NCI-H446 treated with DMSO at 0.1 percent for 48 hours (cell line): ENCODE data around the gene ATP8A1.
"Not testable (repeated sequence)": the region's sequence is repeated elsewhere in the genome, so short reads cannot be mapped to it uniquely, and the experiment has no call there.

Experiments
- DNase-seq: peaks from one replicate; lab custom pipeline; 2025; lab: John Stamatoyannopoulos, UW

Gene ATP8A1

DNA sequence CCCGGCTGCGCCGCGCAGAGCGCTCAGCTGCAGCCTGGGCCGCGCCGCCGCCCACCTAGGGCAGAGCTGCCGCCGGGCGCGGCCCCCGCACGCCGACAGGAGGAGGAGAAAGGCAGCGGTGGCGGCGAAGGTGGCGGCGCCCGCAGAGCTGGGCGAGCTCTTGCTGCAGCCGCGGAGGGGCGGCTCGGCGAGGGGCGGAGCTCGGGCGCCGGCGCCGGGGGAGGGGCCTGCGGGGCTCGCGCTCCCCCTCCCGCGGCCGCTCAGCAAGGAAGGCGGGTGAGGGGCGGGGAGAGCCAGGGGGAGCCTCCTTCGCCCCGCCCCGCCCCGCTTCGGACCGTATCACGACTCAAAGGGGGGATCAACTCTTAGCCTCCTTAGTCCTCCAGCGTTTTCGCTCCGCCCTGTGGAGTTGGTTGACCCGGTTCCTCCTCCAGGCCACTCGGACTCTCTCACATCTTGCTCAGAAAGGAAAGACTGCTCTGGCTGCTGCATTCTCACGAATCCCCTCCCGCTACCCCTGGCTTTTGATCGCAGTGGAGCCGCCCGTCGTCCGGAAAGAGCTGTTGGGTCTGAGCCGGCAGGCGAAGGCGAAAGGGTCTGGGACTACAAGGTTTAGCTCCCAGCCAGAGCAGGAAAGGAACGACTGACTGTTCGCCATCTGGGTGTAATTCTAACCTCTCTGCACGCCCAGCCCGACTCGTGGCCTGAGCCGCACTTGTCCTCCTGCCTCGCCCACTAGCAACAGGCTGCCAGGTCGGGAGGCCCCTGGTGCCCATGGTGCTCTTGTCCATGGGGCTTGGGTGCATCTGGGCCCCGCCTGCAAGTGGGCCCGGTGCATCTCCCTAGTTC lies at the start of gene ATP8A1:
TSS of gene ATP8A1 (minus strand) at position 162 of the 849 bp plus-strand sequence. CDS start 232 bp downstream, outside the sequence.
- DNase-seq: peak; percentile 71

DNA sequence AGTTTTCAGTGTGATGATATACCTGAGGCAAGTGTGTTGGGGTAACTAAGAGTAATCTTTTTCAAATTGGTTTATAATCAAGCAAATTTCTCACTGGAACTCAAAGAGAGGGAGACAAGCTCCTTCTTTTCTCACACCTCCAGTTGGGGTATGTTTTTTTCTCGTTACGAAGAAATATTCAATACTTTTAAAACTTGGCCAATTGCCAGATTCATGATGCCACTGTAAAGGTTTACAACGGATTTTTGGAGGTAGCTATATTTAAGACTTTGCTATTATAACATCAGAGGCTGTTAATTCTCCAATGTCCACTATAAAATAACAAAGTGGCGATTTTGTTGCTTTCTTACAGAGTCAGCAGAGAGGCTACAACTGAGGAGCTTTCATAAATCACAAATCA lies 49.2 kb upstream of the ATP8A1 start:
- no peak for DNase-seq

DNA sequence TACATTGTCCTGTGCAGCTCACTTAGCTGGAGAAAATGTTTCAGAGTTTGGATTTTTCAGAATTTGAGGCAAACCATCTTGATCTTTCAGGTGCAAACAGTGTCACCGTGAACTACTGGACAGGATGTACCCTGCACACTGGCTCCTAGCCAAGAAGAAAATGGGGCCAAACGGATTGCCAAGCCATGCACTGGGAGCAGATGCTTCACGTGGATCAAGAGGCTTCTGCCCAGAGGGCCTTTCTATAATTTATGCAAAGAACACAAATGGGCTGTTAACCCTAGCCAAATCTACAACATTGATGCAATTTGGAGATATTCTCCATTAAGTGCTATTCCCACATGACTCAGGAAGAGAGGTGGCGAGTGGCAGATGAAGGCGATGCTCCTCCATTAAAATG lies 46.9 kb upstream of the ATP8A1 start:
- no peak for DNase-seq

DNA sequence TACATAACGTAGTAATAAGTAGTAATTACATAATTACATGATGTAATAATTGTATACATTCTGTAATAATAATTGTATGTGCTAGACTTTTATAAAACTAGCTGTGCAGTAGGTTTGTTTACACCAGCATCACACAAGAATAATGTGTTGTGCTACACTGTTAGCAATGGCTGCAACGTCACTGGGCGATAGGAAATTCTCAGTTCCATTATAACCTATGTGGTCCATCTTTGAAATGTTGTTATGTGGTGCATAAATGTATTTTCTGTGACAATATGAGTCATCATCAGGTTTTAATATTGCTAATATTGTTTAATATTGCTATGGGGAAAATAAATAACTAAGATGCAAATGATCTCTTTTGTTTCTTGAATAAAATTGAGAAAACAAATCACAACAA lies 46.0 kb upstream of the ATP8A1 start:
- no peak for DNase-seq

DNA sequence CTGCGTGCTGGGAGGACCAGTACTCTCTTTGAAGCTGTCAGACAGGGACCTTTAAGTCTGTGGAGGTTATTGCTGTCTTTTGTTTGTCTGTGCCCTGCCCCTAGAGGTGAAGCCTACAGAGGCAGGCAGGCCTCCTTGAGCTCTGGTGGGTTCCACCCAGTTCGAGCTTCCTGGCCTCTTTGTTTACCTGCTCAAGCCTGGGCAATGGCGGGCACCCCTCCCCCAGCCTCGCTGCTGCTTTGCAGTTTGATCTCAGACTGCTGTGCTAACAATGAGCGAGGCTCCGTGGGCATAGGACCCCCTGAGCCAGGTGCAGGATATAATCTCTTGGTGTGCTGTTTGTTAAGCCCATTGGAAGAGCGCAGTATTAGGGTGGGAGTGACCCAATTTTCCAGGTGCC lies 44.9 kb upstream of the ATP8A1 start:
- not testable (repeated sequence) for DNase-seq

DNA sequence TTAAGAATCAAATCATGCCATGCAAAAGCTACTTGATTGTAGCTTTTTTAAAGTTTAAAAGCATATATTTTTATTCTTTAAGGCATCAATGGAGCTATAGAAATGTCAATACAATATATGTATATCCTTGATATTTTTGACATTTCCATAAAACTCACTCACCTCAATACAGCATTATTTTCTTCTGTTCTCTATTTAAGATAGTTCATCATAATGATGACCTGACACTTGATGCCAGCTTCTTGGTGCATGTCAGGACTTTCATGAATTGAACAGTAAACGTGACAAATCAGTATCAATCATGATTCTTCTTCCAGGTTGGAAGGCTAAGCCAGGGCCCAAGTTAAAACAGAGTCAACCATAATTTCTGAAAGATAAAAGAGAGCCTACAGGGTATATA lies 33.6 kb upstream of the ATP8A1 start:
- no peak for DNase-seq

DNA sequence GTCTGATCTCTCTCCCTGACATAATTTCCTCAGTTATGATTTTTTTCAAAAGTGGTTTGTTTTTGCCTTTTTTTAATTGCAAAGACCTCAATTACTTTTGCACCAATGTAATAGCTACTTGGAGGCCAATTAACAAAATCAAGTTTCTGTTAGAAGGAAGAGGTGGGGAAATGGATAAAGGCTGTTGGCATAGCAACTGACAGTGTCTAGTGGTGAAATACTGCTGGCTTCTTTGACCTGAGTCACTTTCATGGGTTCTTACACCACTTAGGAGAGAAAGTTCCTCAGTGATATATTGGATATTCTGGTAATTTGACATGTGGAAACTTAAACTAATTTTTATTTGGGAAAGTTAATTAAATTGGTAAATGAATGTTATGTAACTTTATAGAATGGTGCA lies 26.5 kb upstream of the ATP8A1 start:
- DNase-seq: no peak

DNA sequence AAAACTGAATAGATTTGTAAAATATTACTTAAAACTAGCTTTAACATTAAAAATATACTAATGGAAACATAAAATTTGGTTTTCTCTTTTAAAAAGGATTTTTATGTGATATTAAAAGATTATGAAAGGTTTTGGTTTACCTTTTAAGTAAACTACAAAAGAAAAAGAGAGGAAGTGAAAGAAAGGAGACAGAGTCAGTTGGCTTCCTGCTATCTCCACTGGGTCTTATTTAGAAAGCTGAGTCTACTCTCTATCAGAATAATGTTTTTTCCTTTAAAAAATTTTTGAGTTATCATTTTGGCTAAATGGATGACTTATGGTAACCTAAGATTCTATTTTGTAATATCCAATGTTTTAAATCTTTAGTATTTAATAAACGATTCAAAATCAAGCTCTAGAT lies 21.6 kb upstream of the ATP8A1 start:
- no peak for DNase-seq

DNA sequence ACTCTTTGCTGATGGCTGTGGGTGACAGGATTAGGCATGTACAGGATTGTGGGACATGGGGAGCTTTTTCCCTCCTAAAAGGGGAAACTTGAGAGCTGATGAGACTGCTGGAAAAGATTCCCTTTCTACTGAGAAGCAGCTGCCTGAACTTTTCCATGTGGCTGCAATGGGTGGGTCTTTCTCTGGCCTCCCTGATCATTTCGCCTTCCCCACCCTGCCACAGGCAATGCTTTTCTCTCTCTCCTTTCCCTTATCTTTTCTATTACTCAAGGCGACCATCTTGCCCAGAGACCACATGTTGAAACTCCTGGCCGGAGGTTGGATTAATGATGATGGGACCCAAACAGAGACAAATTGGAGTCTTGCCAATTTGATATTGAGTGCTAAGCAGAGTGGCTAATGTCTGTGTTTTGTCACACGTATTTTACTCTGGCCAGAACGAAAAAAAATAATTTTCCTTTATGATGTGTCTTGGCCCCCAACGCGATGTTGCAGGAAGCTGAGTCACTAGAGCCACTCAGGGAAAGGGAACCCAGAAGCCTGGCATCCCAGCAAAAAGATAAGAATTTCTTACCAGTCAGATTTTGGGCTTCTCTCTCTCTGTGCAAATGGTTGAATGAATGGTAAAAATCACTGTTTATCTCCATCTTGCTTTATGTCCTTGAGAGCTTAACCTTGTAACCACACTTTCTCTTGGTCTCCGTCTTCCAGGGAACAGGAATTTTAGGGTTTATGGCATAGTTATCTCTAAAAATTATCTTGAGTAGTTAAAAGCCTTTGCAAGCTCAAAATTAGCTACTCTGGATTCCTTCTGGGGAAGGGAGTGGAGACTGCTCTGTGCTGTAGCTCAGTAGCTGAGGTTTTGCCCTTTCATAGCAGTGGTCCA lies 19.4 kb upstream of the ATP8A1 start:
- DNase-seq: no peak

DNA sequence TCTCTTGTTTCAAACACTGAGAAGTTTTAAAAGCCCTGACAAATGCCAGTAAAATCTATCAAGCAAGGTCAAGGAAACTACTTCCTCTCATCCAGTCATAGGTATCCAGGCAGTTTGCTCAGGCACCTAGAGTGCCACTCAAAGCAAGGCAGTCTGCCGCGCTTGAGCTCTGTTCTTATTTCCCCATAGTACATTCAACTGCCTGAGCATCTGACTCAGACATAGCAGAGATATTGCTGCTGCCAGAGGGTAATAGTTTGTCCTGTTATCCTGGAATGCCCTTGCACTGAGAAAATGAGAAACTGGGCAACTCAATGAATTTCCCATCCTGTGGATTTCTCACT lies 16.1 kb upstream of the ATP8A1 start:
- no peak for DNase-seq

DNA sequence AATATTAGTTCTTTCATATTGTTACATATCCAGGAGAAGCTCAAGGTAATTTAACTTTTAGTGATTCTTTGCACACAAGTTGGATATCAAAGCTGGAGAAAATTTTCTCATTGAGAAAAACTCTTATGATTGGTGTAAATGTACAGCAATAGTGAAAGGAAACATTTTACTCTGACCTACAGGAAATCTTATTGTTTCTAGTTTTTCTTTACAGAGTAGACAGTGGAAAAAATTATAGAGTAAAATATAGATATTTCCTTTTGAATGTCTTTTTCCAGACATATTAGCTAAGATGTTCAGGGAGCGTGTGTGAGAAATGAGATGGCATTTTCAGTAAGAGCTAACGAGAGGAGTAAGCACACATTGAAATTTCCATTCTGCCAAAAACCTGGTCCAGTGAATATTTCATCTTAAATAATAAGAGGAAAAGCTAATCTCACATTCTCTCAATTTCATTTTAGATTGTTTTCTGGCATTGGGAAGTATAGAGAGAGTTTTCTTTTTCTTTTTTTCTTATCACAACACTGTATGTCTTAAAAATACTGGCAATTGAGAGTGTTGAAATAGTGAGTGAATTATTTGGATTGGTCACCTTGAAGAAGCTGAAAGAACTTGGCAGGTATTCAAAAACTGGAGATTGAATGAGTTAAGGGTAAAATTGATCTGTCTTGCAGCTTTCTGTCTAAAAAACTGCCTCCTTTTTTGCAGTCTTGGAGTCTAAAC lies 15.6 kb upstream of the ATP8A1 start:
- DNase-seq: no peak

DNA sequence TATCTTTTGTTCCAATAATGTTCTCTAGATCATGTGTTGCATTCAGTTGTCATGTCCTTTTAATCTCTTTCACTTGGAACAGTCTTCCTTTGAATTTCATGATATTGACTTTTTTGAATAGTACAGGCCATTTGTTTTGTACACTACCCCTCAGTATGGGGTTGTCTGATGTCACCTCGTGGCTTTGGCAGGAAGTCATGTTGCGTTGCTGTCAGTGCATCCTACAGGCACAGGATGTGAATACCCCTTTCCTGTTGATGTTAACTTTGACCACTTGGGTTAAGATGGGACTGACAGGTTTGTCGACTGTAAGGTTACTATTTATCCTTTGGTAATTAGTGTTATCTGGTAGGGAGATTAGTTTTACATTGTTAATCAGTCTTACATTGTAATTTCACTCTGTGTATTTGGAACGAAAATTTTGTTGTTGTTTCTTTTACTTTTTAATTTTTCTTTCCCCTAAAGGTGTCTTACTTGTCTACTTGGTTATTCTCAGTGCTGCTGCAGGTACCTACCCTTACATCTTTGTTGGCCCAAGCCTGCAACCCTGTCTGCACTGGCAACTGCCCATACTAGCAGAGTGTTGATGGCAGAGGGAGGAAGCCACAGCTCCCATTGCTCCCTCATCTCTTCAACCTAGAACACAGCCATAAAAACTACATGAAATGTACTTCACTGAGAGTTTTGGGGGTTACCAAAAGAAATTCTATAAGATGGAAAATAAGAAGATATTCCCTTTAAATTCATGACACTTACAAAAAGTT lies 14.7 kb upstream of the ATP8A1 start:
- DNase-seq: no peak

DNA sequence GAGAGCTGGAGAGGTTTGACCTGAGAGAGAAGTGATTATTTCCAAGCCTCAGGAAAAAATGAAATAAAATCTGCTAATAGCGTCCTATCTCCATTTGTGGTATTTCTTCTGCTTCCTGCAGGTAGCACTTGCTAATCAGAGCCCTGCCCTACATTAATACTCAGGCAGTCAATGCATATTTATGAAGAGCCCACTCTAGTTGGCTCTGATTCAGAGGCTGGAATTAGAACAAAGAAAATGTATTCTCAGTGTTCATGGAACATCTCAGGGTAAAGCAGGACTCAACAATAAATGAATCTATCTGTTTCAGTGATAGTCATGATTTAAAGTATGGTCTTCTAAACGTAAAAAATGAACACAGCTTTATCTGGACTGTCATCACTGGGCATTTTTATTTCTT lies 1.4 kb upstream of the ATP8A1 start:
- no peak for DNase-seq

DNA sequence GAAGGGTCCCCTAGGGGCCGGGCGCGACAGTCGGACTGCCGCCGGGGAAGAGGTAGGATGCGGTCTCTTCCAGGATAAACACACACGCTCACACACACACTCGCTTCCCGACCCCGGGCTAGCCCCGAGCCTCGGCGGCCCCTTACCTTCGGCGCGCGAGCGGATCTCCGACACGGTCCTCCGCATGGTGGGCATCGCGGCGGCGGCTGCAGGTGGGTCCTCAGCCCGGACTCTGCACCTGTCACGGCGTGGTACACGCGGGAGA lies 294 bp downstream of the ATP8A1 start:
- no peak for DNase-seq

DNA sequence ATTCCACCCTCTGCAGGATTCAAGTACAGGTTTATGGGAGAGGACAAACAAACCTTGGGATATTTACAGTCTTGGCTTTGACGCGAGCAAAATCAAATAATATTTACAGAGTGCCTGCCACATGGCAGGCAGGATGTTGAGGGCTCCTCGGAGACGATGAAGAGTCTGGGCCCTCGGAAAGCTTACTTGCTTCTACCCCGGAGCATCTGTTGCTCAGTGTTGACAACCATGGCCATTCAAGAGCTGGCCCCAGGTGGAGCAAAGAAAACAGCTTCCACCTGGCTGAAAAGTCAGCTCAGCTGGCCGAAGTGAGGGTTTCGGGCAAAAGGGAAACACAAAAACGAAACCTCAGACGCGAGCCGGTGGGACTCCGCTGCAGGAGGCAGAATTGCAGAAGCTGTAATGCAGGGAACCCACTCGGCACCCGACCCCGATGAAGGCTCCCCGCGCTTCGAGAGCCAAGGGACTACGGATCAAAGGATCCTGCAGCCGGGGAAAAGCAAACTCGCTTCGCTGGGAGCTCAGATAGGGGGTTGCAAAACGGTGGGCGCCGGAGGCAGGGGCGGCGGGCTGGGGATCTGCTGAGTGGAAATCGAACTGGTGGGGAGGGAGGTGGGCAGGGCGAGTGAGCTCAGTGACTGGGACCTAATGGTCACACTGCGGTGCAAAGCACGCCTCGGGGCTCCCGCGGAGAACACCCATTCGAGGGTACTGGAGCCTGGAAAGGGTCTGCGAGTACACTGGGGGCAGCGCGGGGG lies 805 bp downstream of the ATP8A1 start:
- no peak for DNase-seq

DNA sequence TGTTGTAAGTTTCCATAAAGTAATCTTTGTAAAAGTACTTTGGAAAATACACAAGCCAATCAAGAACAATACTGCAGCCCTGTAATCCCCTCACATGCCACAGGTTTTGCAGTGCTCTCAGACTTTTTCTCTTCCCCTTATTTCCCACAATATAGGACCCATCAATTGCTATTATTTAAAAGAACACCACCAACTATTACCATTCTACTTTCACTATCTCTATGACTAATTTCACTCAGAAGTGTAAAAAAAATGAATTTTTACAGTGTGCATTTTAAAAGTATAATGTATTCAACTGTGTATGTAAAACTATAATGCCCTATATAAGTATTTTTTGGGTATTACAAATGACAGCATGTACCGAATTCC lies 1.7 kb downstream of the ATP8A1 start:
- DNase-seq: no peak

DNA sequence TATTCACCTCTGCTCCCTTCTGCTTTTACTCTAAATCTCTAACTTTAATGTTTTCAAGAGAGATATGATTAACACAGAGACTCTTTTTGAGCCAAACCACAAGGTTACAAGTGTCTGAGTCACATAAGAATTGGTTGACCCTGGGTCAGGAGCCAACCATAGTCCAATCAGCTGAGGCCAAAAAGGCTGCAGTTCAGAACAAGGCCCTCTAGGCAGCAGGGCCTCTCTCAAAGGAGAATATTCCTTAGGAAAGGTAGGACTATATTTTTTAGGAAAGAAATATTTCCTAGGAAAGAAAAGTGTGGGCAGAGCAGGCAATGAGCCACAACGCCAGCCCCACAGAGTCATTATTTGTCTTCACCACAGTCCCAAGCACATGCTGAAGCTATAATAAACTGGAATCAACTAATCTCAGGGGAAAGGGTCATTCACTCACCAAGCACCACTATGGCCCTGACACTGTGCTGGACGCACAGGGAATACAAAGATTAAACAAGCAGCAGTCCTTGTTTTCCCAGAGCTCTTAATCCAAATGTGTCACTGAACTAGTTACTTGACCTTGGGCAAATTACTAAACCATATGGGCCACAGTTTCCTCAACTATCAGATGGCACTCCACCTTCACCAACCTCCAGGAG lies 2.2 kb downstream of the ATP8A1 start:
- no peak for DNase-seq

DNA sequence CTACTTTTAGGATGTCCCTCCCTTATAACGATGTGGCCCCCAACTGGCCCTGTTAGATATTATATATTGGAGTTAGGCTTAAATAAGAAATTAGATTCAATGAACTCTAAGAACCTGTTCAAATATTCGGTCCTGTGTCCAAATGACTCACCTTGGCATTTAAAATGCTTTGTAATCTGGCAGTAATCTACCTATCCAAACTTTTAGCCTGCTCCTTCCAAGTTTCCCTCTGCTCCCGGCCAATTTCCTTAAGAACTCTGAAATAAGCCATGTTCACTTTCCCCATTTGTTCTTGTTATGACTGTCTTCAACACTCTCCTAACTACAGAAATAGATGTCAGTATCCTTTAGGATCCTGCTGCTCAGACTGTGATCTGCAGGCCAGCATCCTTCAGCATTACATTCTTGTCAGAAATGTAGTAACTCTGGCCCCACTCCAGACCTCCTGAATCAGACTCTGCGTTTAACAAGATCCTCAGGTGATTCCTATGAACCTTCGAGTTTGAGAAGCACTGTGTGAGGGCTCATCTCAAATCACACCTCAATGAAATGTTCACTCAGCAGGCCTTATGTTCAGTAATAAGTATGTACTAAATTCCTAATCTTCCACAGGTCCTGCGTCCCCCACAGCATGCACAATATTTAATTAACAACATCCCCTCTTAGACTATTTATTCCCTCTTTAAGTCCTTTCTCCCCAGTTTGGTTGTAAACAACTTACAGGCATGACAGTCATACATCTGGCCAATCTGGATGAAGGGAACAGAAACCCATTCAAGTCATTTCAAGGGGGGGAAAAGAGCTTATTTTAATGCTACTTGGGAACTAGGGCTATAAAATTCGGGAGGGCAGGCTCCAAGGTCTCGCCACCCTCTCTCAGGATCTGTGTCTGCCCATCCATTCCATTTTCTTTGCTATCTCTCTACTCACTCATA lies 3.0 kb downstream of the ATP8A1 start:
- DNase-seq: no peak

DNA sequence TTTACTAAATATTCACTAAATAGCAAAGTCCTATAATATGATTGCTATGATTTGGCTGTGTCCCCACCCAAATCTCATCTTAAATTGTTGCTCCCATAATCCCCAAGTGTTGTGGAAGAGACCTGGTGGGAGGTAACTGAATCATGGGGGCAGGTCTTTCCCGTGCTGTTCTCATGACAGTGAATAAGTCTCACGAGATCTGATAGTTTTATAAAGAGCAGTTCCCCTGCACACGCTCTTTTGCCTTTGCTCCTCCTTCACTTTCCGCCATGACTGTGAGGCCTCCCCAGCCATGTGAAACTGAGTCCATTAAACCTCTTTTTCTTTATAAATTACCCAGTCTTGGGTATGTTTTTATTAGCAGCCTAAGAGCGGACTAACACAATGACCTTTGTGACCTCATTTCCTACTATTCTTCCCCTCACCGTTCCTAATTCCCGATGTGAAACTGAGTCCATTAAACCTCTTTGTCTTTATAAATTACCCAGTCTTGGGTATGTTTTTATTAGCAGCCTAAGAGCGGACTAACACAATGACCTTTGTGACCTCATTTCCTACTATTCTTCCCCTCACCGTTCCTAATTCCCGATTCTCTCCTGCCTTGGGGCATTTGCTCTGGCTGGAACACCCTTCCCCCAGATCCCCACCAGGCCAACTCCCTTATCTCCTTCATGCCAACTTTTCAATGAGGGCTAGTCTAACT lies 4.2 kb downstream of the ATP8A1 start:
- DNase-seq: not testable (repeated sequence)
